Stimulated activated naive CD8-positive, alpha-beta T cell treated with anti-CD3 and anti-CD28 coated beads, Interleukin-15, Interleukin-2, amounts not matched to agents 100 U/mL and 50 U/mL, for 24 hours (primary cell): Measurements from ENCODE around the gene TRAK1.
A peak's percentile ranks its signal among the peaks of the same experiment; 100 is the strongest.

Experiments used
- ATAC-seq: fragments of 150-1000 bp; cut with Tn5 transposase; one replicate; pipeline ENCODE4 v1.10.0; 2021
- DNase-seq: peaks from one replicate; pipeline ENCODE4 v3.0.0; 2021

The TRAK1 gene

DNA sequence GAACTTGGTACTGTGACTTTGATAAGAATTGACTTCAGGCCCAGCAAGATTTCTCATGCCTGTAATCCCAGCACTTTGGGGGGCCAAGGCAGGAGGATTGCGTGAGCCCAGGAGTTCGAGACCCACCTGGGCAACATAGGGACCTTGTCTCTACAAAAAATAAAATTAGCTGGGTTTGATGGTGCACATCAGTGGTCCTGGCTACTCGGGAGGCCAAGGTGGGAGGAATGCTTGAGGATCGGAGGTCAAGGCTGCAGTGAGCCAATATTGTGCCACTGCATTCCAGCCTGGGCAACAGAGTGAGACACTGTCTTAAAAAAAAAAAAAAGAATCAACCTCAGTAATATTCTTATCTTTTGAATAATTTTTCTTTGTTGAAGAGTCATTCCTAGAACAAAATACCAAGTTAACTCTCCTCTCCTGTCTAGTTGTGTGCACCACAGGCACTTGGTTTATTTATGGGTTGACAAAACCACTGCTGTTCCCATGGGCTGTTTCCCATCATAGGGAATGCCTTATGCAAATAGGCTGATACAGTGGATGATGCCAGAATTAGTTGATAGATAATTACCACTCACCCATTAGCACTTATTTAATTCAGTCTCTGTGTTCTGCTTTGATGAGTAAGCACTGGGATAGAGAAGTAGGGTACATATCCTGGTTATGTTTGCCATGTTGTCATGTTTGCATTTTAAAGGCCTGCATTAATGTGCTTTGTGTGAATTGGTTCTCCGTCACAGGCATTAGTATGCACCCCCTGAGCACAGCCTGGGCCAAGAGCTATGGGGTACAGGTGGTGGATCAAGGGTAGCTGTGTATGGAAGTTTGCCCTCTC is 32.9 kb downstream of the TRAK1 start:
- ATAC-seq (no peak), DNase-seq (no peak)

DNA sequence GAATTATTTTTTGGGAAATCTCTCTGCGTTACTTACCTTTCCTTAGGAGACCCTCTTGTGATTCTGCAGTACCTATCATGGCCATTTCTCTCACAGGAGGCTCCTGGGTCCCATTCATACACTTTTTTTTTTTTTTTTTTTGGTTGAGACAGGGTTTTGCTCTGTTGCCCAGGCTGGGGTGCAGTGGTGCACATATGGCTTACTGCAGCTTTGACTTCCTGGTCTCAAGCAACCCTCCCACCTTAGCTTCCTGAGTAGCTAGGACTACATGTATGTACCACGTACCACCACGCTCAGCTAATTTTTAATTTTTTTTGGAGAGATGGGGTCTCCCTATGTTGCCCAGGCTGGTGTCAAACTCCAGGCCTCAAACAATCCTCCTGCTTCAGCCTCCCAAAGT is 36.1 kb downstream of the TRAK1 start:
- no peak for ATAC-seq
- DNase-seq, result no peak

DNA sequence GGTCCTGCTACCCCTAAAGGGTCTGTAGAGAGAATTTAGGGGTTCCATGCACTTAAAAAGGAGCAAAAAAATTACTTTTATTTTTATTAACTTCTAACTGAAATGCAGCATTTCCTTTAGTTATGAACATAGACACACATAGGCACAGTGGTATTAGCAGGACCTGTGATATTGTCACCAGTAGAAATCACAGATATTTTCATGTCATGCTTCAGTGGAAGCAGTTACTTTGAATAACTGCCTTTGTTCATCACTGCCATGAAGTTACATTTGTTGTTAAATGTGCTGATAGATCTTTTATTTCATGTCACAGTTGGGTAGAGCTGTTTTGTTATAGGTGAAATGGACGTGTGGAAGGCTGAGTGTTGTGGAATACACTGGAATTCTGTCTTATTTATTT is 37.4 kb downstream of the TRAK1 start:
- DNase-seq (no peak), ATAC-seq (no peak)

DNA sequence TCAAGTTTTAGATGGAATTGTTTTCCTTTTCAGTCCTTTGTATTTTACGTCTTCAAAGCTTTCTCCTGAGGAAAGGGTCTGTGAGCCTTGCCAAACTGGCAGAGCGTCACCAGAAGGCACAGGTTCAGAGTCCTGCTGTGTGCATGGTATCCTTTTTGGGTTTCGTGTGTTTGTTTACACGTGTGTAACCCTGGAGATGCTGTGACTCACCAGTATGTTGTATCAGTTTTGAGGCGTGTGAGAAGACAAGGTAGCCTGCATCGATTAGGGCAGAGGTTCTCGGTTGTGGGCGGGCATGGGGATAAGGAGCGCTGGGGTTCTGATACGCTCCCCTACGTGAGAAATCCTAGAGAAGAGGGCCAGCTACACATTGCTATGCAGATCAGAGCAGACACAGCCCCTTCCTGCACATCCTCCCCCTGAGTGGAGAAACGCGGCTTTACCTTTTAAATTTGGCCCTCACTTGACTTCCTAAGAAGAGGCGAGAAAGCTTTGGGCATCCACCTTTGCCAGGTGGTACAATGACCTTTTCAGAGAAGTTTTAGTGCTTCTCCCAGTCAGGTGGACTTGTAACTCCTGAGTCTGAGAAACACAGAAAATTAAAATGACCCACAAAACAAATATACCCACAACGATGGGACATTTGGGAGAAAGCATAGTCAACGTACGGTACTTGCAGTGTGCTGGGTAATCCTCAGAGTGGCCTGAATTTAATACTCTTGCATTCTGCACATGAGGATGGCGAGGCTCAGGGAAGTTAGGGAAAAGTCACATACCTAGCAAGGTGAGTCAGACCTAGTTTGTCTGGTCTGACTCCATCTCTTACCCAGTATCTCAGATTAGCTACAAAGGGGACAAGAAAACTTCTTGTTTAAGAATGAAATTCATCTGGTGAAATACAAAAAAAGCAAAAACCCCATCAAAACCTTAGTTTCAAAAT is 38.1 kb downstream of the TRAK1 start:
- ATAC-seq, result peak; percentile 52

DNA sequence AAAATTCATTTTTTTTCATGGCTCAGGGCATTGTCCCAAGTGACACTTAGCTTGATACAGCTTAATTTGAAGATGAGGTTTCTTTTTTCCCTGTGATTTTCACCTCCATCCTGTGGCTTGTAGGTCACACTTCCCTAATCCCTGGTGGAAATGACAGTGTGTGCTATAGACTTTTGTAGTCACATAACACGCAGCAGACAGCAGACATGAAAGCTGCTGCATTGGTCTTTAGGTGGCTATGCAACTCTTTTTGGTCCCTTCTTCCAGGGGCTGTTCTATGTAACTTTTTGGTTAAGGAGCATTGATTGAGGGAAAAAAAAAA is 38.8 kb downstream of the TRAK1 start:
- ATAC-seq (no peak), DNase-seq (no peak)

More for the DNA sequence above, 38.1 kb downstream of the TRAK1 start:
- DNase-seq, result no peak

DNA sequence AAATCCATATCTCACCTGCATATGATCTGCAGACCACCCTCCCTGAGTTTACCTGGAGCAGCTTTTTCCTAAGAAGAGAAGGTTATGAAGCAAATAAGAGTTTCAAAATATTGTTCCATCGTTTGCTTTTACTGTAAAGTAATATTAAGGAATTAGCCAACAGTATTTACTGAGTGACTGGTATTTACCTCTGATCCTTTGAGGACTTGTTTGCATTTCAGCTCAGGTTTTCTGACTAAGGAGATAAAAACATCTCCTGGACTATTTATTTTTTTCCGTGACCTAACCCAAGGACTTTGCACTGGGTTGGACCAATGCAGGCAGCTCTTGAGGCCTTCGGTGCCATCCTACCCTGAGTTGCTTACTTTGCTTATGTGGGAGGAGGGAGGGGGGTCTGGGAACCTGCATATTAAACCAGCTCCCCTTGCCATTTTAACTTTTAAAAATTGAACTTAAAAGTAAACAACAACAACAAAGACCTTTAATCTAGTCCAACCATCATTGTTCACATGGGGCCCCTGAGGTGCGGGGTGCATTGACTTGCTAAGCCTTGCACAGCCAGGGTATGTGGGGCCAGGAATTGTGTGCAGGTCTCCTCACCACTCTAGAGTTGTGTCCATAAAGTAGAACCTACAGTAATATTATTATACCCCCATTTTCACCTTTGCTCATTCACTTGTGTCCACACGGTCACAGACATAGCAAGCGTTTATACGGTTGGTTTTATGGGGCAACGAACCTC is 39.3 kb downstream of the TRAK1 start:
- no peak for DNase-seq
- ATAC-seq, result no peak

DNA sequence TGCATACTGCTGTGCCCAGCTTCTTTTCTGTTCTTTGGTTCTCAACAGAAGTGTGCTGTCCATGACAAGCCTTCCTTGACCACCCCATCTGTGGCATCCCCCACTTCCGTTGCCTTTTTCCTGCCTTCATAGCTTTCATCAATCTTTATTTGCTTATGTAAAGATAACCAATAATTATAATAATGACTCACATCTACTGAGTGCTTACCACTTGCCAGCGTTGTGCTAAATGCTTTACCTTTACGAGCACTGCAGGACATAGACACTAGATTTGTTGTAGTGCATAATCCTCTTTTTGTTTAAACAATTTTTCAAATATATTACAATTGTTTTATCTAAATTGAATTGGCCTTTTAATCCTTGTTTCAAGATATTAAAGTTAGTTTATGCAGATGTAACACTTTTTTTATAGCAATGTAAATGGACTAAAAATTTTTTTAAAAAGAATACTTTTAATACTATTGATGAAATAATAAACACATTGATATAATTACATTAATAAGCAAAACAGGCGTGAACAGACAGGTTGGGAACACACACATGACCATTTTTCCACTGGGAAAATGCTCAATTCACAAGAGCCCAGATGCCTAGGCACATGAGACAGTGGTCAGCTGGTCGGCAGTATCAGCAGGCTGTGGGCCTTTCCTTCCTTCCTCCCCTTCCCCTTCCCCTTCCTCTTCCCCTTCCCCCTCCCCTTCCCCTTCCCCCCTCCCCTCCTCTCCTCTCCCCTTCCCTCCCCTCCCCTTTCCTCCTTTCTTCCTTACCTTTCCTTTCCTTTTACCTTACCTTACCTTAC is 42.5 kb downstream of the TRAK1 start:
- DNase-seq, result no peak
- no peak for ATAC-seq

DNA sequence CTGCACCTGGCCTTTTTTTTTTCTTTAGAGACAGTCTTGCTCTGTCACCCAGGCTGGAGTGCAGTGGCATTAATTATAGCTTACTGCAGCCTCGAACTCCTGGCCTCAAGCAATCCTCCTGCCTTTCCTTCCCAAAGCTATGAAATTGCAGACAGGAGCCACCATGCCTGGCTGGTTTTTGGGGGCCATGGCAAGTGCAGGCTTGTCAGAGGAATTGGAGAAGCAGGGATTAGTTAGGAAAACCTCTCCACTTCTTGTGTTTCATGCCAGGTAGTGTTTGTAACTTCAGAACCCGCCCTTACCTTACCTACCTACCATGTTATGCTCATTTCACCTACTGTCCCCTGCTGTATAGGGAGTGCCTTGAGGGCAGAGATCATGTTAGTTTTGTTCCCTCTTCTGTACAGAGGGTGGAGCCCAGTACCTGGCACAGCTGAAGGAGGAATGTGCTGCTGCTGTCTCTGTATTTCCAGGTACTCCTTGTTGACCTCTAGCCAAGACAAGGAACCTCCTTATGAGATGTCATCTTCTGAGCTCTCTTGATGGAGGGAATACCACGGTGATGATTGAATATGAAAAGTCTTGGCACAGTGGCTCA is 43.8 kb downstream of the TRAK1 start:
- DNase-seq (no peak), ATAC-seq (no peak)

DNA sequence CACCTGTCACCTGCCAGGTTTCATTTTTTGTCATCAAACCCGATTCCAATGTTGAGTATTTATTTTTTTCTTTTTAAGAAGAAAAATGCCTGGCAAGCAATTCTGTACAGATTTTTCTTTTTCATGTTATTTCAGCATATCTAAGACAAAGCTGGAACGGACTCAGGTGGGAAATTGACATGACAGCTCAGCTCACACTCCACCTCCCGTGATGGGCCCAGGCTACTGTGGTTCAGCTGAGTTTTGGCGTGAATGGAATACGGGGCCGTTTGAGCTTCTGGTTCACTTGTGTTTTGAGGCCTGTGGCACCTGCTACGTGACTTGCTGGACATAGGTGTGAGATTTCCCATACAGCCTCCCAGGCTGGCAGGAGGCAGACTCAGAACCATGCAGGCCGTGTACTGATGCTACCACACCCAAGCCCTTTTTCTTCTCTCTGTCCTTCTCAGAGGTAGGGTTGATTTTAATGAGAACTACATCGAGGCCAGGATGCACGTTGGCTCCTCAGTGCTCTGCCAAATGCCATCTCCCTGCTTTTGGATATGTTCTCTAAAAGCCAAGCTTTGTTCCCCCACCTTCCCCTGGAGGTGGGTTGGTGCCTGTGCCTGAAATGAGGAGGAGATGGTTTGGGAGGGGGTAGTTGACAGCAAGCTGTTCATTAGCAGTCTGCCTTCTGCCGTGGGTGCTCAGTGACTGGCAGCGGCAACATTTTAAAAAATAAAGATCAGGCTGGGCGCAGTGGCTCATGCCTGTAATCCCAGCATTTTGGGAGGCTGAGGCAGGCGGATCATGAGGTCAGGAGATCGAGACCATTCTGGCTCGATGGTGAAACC is 48.7 kb downstream of the TRAK1 start:
- DNase-seq (no peak), ATAC-seq (no peak)

DNA sequence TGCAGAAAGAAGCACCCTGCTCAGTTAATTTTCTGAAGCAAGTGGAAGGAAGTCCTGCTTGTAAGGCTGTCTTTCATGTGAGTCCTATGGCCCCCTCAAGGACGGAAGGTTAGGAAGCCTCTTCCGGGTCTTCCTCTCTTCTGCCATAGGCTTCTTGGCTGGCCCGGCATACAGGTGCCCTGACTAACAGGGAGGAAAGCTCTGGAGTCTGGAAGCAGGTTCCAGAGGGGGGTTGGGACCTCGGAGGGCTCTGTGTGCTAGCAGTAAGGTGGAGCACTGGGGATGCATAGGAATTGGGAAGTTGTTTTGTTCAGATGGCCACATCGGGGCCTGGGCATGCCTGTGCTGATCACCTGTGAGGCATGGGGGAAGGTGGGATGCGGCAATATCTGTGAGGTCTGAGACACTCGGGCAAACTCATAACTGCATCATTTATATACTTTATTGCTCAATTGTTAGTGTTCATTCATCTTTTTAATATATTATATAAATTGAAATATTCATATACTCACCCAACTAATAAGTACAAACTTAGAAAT is 49.6 kb downstream of the TRAK1 start:
- DNase-seq, result no peak
- ATAC-seq, result no peak

DNA sequence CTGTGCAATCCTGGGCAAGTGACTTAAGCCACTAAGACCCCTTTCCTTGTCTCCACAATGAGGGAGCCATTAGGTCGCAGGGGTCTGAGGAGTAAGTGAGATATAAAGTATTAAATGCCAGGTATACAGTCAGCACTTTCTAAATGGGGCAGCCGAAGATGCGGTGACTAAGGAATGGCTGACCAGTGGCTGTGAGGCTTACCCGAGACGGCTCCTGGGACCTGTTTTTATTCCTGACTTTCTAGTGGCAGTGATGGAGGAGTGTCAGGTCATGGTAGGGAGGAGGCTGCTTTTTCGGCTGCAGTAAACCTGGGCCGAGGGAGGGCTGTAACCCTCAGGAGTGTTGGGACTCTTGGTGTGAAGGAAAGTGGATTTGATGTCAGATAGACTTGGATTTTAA is 52.3 kb downstream of the TRAK1 start:
- DNase-seq (no peak), ATAC-seq (no peak)

DNA sequence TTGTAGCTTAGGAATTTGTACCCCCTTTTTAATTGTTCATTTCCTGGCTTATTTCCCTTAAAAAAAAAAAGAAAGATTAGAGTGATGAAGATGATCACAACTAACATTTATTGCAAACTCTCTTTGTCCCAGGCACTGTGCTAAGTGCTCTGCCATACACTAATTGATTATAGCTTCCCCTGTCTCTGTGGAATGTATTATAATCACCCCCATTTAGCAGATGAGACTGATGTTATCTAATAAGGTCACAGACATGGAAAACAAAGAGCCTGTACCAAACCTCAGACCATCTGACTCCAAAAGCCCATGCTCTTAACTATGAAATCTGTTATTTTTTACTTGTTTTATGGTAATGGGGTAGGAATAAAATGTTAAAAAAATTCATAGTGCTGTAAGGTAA is 53.1 kb downstream of the TRAK1 start:
- ATAC-seq (no peak), DNase-seq (no peak)

DNA sequence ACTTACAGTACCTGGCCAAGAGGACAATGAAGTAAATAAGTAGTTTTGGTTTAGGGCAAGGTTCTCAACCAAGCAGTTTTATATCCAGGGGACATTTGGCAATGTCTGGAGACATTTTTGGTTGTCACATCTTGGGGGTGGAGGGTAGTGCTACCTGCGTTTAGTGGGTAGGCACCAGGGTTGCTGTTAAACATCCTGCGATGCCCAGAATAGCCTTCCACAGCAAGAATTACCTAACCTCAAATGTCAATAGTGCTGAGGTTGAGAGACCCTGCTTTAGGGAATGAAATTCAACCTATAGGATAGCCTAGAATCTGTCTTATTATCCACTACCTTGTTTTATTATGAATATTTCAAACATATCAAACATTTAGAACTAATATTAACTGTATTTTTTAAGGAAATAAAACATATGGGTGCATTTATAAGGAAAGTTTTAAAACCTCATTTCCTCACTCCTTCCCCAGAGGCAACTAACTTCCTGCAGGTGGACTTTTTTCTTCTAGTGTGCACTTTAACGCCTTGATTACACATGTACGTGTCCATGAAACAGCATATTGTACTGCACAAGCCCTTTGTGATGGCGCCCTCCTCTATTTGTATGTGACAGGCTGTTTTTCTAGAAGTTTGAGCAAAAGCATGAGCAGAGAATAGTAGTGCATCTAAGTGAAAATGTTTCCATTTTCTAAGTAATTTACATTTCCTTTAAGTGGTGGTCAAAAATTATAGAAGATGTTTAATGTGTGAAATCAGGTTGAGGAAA is 57.1 kb downstream of the TRAK1 start:
- DNase-seq, result no peak
- ATAC-seq, result no peak

DNA sequence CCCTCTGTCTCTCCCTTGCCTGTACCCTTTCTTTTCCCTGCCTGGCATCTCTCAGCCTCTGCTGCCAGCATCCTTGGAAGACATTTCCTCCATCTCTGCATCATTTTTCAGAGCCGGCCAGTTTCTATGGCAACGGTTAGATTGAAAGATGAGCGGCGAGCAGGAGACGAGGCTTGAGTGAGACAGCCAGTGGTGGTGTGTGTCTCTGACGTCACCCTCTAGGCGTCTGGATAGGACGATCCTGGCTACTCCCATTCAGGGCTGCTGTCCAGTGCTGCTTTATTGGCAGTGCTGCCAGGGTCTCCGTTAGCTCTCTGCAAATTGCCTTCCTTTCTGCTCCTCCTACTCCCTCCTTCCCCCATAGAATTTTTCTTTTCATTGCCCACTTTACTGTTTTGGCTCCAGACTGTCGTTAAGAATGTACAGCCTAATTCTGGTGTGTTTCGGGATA is 57.9 kb downstream of the TRAK1 start:
- ATAC-seq (no peak), DNase-seq (no peak)

DNA sequence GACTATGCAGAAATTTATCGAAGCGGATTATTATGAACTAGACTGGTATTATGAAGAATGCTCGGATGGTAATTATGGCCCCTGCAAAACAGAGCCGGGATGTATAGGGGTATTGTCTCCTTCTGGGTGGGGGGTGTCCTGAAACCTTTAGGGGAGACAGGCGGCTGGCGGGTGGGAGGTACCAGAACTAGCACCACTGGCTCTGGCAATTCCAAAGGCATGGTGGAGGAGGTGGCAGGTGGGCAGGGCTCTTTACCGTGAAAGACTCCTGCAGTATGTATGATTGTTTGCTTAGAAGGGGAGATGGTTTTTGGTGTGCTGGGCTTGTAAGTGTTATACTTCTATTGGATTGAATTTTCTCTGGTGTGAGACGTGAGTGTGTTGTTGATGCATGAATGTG is 58.4 kb downstream of the TRAK1 start:
- ATAC-seq, result no peak
- DNase-seq, result no peak

DNA sequence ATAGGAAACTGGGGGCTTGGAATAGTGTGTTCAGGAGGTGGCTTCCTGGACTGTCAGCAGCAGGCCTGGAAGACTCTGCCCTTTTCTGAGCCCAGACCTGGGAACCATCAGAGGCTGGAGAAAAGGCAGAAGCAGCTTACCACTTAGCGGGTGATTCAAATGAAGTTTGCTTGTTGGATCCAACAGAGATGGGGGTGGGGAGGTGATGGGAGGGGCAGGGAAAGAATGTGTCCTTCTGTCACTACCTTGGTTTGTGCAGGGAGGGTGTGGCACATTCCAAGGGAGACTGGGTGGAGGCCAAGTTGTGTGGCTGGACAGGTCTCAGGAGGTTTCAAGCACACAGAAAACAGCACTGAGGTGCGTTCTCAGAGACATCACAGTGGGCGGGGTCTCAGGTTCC is 58.8 kb downstream of the TRAK1 start:
- DNase-seq, result no peak
- no peak for ATAC-seq

DNA sequence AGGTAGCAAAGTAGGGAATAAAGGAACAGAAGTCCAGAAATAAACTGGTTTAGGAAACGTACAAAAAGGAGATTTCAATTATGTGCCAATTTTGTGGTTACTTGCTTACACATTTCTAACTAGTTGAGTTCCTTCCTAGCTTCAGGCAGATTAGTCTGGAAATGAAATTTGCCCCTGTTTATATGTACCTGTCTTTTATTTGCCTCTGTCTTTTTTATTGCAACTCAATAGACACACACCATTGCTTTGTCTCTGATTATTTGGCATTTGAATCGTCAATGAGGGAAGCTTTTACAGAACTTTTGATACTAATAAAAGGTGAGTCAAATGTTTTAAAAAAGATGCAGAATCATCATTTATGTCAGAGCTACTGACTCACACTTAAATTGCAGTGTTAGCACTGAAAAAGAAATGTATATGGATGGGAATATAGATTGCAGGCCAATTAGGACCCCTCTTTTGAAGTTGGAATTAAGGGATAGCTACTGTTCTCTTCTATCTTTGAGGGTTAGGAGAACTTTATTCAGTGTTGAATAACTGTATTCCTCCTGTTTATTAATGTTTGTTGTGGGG is 60.5 kb downstream of the TRAK1 start:
- no peak for DNase-seq
- ATAC-seq, result no peak

DNA sequence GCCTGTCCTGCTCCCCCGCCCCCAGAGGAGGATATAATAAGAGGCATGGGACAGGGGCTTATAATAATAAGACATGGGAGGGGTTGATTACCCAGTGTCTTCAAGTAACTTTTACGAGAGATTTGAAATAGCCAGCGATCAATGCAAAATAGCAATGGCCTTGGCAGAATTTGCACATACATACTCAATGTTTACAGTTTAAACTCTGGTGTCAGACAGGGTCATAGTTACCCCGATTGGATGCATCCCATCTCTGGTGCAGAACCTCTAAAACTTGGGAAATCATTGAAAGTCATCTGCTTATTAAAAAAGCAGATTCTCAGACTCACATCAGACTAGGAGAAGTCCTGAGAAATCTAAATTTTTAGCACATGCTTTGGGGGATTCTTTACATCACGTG is 61.0 kb downstream of the TRAK1 start:
- ATAC-seq, result no peak
- no peak for DNase-seq

DNA sequence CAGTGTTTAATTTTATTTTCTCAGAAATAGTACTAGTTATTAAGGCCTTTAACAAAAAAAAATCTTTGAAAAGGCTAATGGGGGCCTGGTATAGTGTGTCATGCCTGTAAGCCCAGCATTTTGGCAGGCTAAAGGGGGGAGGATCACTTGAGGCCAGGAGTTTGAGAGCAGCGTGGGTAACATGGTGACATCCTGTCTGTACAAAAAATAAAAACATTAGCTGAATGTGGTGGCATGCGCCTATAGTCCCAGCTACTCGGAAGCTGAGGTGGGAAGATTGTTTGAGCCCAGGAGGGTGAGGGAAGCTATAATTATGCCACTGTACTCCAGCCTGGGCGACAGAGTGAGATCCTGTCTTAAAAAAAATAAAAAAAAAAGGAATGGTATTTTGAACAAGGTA is 61.9 kb downstream of the TRAK1 start:
- no peak for DNase-seq
- ATAC-seq, result no peak
